Neutrophil (primary cell): ENCODE data around the gene ASTN2.

Source experiments
- H3K27ac ChIP-seq: fragments of 200-600 bp; sonication (generic); 2 replicates; pipeline ENCODE4 v1.5.1; 2016; ENCODE audit warnings: mild to moderate bottlenecking, moderate library complexity
- H3K27me3 ChIP-seq: fragments of 200-600 bp; sonication (generic); 2 replicates; pipeline ENCODE4 v1.6.0; 2016; ENCODE audit warnings: mild to moderate bottlenecking
- H3K36me3 ChIP-seq: fragments of 200-600 bp; sonication (generic); 2 replicates; pipeline ENCODE4 v1.5.1; 2017
- H3K4me1 ChIP-seq, 2 experiments: fragments of 200-600 bp in 1 of 2; sonication (generic) in 1 of 2; 1 replicate in 1 of 2; 2 replicates in 1 of 2; pipeline versions ENCODE4 v1.5.1 to v1.6.1; 2013 to 2016; ENCODE audit warnings: low read depth in 1 of 2, low read length in 1 of 2, mild to moderate bottlenecking in 1 of 2, moderate library complexity in 1 of 2; ENCODE audit not compliant: control insufficient read depth in 1 of 2, insufficient read depth in 1 of 2
- H3K4me3 ChIP-seq, 2 experiments: fragments of 200-600 bp in 1 of 2; sonication (generic) in 1 of 2; 1 replicate in 1 of 2; 2 replicates in 1 of 2; pipeline ENCODE4 v1.5.1; 2013 to 2016; ENCODE audit warnings: low read depth in 1 of 2, low read length in 1 of 2, mild to moderate bottlenecking in 1 of 2, moderate library complexity in 1 of 2
- H3K9me3 ChIP-seq: fragments of 200-600 bp; sonication (generic); 2 replicates; pipeline ENCODE4 v1.5.1; 2016
- TF ChIP-seq, protein P1 (sequence below): fragments of 200-600 bp; sonication (generic); IDR thresholded peaks from 2 replicates; pipeline ENCODE4 v1.5.1; 2016; ENCODE audit warnings: antibody characterized with exemption

ASTN2 gene

DNA sequence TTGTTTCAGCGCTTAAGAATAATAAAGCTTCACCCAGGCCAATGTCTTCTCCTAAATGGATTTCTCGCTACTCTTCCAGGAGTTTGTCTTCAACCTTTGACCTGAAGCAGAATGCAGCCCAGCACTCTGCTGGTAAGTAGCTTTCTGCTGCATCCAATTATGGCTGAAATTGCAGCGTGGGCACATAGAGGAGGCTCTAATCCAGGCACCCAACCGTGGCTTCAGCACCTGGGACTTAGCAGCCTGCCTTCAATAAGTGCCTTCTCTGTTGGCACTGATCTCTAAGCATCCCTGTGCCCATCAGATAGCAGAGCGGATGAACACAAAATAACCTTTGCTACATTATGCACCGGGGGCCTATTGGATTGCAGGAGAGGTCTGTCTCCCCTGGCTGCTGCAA lies 622.6 kb downstream of the ASTN2 start:
- H3K27ac ChIP-seq, result no peak overlapping the region
- no peak overlapping the region for H3K4me3 ChIP-seq
- no peaks in the 10 kb centered on the region for H3K36me3 ChIP-seq
- H3K9me3 ChIP-seq, result no peaks in the 10 kb centered on the region
- no peaks in the 10 kb centered on the region for H3K4me1 ChIP-seq
- no peaks in the 10 kb centered on the region for H3K27me3 ChIP-seq
- TF ChIP-seq, protein P1, sequence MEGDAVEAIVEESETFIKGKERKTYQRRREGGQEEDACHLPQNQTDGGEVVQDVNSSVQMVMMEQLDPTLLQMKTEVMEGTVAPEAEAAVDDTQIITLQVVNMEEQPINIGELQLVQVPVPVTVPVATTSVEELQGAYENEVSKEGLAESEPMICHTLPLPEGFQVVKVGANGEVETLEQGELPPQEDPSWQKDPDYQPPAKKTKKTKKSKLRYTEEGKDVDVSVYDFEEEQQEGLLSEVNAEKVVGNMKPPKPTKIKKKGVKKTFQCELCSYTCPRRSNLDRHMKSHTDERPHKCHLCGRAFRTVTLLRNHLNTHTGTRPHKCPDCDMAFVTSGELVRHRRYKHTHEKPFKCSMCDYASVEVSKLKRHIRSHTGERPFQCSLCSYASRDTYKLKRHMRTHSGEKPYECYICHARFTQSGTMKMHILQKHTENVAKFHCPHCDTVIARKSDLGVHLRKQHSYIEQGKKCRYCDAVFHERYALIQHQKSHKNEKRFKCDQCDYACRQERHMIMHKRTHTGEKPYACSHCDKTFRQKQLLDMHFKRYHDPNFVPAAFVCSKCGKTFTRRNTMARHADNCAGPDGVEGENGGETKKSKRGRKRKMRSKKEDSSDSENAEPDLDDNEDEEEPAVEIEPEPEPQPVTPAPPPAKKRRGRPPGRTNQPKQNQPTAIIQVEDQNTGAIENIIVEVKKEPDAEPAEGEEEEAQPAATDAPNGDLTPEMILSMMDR, result no peak

DNA sequence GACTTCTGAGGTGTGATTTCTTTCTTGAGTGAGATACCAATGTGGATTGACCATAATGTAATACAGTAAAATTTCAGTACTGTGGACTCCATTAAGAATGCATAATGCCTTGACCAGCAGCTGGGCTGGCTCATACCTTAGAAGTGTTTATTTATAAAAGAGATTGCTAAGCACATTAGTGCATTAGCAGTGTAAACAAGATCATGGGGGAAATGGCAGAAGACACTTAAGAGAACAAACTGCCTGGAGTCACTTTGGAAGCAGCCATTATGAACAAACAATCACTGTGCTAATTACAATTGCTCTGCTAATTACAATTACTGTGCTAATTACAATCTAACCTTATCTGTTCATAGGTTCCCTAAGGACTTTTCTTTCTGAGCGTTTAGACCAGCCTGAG lies 623.5 kb downstream of the ASTN2 start:
- Histone ChIP-seq H3K4me3 (no peak overlapping the region), H3K4me1 (no peaks in the 10 kb centered on the region)
- TF ChIP-seq, protein P1, result no peak

DNA sequence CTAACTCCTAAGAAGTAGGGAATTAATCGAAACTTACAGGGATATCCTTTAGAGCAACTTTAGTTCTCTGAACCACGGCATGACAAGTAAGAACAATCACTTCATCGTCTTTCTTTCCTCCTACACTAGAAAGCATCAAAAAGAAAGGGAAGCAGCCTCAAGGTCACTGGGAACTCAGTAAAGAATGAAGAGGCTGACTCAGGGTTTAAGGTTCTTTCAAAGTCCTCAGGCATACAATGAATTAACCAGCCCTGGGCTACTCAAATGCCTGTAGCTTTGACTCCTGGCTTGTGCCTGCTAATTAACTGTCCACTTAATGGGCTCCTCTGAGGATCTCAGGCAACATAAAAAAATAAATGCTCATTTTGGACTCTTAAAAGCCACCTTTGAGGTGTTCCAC lies 625.8 kb downstream of the ASTN2 start:
- TF ChIP-seq, protein P1, result no peak

More for the DNA sequence above, 623.5 kb downstream of the ASTN2 start:
- H3K9me3 ChIP-seq, result no peaks in the 10 kb centered on the region
- no peaks in the 10 kb centered on the region for H3K27me3 ChIP-seq
- no peaks in the 10 kb centered on the region for H3K36me3 ChIP-seq
- H3K27ac ChIP-seq, result no peak overlapping the region

DNA sequence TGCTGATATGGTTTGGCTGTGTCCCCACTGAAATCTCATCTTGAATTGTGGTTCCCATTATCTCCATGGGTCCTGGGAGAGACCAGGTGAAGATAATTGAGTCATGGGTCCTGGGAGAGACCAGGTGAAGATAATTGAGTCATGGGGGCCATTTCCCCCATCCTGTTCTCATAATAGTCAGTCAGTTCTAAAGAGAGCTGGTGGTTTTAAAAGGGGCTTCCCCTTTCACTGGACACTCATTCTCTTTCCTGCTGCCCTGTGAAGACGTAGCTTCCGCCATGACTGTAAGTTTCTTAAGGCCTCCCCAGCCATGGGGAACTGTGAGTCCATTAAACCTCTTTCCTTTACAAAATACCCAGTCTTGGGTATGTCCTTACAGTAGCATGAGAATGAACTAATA lies 628.1 kb downstream of the ASTN2 start:
- TF ChIP-seq, protein P1, result no peak
- Histone ChIP-seq H3K4me3 (no peak overlapping the region), H3K27me3 (no peaks in the 10 kb centered on the region), H3K27ac (no peak overlapping the region), H3K9me3 (no peaks in the 10 kb centered on the region), H3K4me1 (no peaks in the 10 kb centered on the region), H3K36me3 (no peaks in the 10 kb centered on the region)

More for the DNA sequence above, 625.8 kb downstream of the ASTN2 start:
- Histone ChIP-seq H3K9me3 (no peaks in the 10 kb centered on the region), H3K36me3 (no peaks in the 10 kb centered on the region), H3K27me3 (no peaks in the 10 kb centered on the region), H3K4me1 (no peaks in the 10 kb centered on the region), H3K27ac (no peak overlapping the region), H3K4me3 (no peak overlapping the region)

DNA sequence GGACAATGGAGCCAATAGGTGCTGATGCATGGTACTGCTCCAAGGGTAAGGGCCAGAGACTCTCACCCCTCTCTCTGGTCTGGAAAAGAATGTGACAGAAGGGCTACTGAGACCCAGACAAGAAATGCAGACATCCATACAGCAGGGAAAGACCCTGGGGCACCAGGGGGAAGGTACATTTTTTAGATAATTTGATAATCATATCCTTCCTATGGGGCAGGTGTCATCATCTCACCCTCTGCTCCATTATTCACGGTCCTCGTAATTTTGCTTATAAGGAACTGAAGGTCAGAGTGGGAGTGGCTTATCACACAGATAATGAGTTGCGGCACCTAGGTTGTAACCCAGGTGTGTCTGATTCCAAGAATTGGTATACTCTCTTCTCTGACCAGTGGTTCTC lies 637.7 kb downstream of the ASTN2 start:
- Histone ChIP-seq H3K27ac (no peak overlapping the region), H3K9me3 (no peaks in the 10 kb centered on the region)

More for the DNA sequence above, 637.7 kb downstream of the ASTN2 start:
- H3K4me1 ChIP-seq, result no peaks in the 10 kb centered on the region
- H3K4me3 ChIP-seq, result no peak overlapping the region
- TF ChIP-seq, protein P1, result no peak
- H3K27me3 ChIP-seq, result no peaks in the 10 kb centered on the region
- no peaks in the 10 kb centered on the region for H3K36me3 ChIP-seq
